Natural killer cell (primary cell): ENCODE data around the gene BCAS3. TPM values are rescaled to one million over a fixed set of nuclear protein-coding genes. Genes with fewer than 3 reads are reported as not detected.

Experiments used
- ATAC-seq, 3 donors: fragments of 150-1000 bp in 2 of 3; fragments of 200-7000 bp in 1 of 3; cut with Tn5 transposase; 1 replicate in 1 of 3; 2 replicates in 2 of 3; pipeline ENCODE4 v1.10.0; 2021; ENCODE audit warnings: mild to moderate bottlenecking in 2 of 3, moderate library complexity in 2 of 3
- DNase-seq, 2 donors: peaks; one replicate each; pipeline versions ENCODE4 v3.0.0 to v3.0.0-alpha.2; 2013 to 2021; ENCODE audit warnings: mixed read lengths in 1 of 2
- H3K27ac ChIP-seq: one replicate; pipeline ENCODE4 v1.5.1; 2013; ENCODE audit warnings: mild to moderate bottlenecking, low read length
- H3K27me3 ChIP-seq: one replicate; pipeline ENCODE4 v1.6.1; 2013; ENCODE audit warnings: low read length; ENCODE audit not compliant: control insufficient read depth, insufficient read depth
- H3K36me3 ChIP-seq: one replicate; pipeline ENCODE4 v1.6.1; 2013; ENCODE audit warnings: low read length; ENCODE audit not compliant: control insufficient read depth, insufficient read depth
- H3K4me1 ChIP-seq: one replicate; pipeline ENCODE4 v1.6.1; 2013; ENCODE audit warnings: low read length; ENCODE audit not compliant: control insufficient read depth, insufficient read depth
- H3K4me3 ChIP-seq: one replicate; pipeline ENCODE4 v1.5.1; 2013; ENCODE audit warnings: low read length
- H3K9me3 ChIP-seq: one replicate; pipeline ENCODE4 v1.6.1; 2013; ENCODE audit warnings: low read length; ENCODE audit not compliant: control insufficient read depth, insufficient read depth
- H3K27ac Mint-ChIP-seq, 2 donors: one replicate each; pipeline ENCODE4 v1.8.0; 2022; ENCODE audit warnings: mild to moderate bottlenecking in 2 of 2, mixed read lengths in 2 of 2, moderate library complexity in 1 of 2
- H3K27me3 Mint-ChIP-seq, 2 donors: one replicate each; pipeline ENCODE4 v1.8.0; 2022; ENCODE audit warnings: low read depth in 2 of 2, mixed read lengths in 2 of 2
- H3K36me3 Mint-ChIP-seq: one replicate; pipeline ENCODE4 v1.8.0; 2022; ENCODE audit warnings: mixed read lengths
- H3K4me1 Mint-ChIP-seq, 2 donors: one replicate each; pipeline ENCODE4 v1.8.0; 2022; ENCODE audit warnings: mixed read lengths in 2 of 2
- H3K4me3 Mint-ChIP-seq: one replicate; pipeline ENCODE4 v1.8.0; 2022; ENCODE audit warnings: mild to moderate bottlenecking, moderate library complexity, mixed read lengths
- H3K9me3 Mint-ChIP-seq, 2 donors: one replicate each; pipeline ENCODE4 v1.8.0; 2022; ENCODE audit warnings: mixed read lengths in 2 of 2
- CTCF ChIP-seq: fragments of 200-600 bp; IDR thresholded peaks from one replicate; pipeline ENCODE4 v1.8.0; 2022; ENCODE audit warnings: antibody characterized with exemption
- WGBS: methylation state at CpG from one replicate; pipeline ENCODE4 v1.1.7; 2013; ENCODE audit warnings: missing lambda C conversion rate; ENCODE audit not compliant: insufficient coverage; 5-methylcytosine and 5-hydroxymethylcytosine counted together
- intact Hi-C: fragments of 100-400 bp; cut with micrococcal nuclease; formaldehyde crosslinking; loops from one replicate; pipeline ENCODE4 v1.14.2; 2022
- total RNA-seq, 4 donors: library from RNA; stranded (reverse); fragments of 120-200 nt in 1 of 4; gene quantifications; one replicate each; pipeline versions ENCODE4 v1.2.3 to v1.2.4, GENCODE V29; 2013 to 2022

The BCAS3 gene
- total RNA-seq, 3 donors from 2014 or later (not counting 1 experiment from before 2014, with no cell fraction given): 60.5 to 87.8 (median 72.0) TPM

GRCh38 chr17:61325382-61326073, 647.9 kb downstream of the BCAS3 start:
- Histone ChIP-seq H3K27me3 (no peaks in the 10 kb centered on the region), H3K27ac (no peak overlapping the region), H3K4me1 (no peaks in the 10 kb centered on the region), H3K4me3 (no peak overlapping the region), H3K36me3 (no peaks in the 10 kb centered on the region), H3K9me3 (no peaks in the 10 kb centered on the region)
- WGBS: 92% methylated on average over 2 of the region's 6 CpGs
- intact Hi-C loops: no loop called here
- no peak for TF ChIP-seq CTCF
- Mint-ChIP-seq H3K27me3 (no peaks in the 10 kb centered on the region), H3K4me3 (no peak overlapping the region), H3K4me1 (peaks cover 0 to 5% of the 10 kb centered on the region in 2 donors), H3K27ac (no peak overlapping the region), H3K36me3 (no peaks in the 10 kb centered on the region), H3K9me3 (no peaks in the 10 kb centered on the region)
- no peak for DNase-seq
- no peak for ATAC-seq

- DNase-seq (no peak), ATAC-seq (no peak)
- H3K4me1 Mint-ChIP-seq: peaks cover 0 to 5% of the 10 kb centered on the region in 2 donors
- no peak overlapping the region for H3K4me3 Mint-ChIP-seq
- no peak overlapping the region for H3K27ac ChIP-seq
- no peak overlapping the region for H3K4me3 ChIP-seq
- no peaks in the 10 kb centered on the region for H3K36me3 Mint-ChIP-seq
- H3K4me1 ChIP-seq: no peaks in the 10 kb centered on the region
- intact Hi-C loops: no loop called here
- H3K36me3 ChIP-seq: no peaks in the 10 kb centered on the region
- no peaks in the 10 kb centered on the region for H3K9me3 Mint-ChIP-seq
- H3K27me3 Mint-ChIP-seq: no peaks in the 10 kb centered on the region
- H3K27ac Mint-ChIP-seq: no peak overlapping the region
- no peak for TF ChIP-seq CTCF
- 90% methylated on average over 3 of the region's 3 CpGs for WGBS
- H3K9me3 ChIP-seq: no peaks in the 10 kb centered on the region
- H3K27me3 ChIP-seq: no peaks in the 10 kb centered on the region
These were observed 648.7 kb downstream of the BCAS3 start for GRCh38 chr17:61326330-61326729.

GRCh38 chr17:61328351-61328750, 650.7 kb downstream of the BCAS3 start:
- H3K36me3 Mint-ChIP-seq: no peaks in the 10 kb centered on the region
- intact Hi-C loops: no loop called here

More at GRCh38 chr17:61328351-61328750, 650.7 kb downstream of the BCAS3 start:
- H3K36me3 ChIP-seq: no peaks in the 10 kb centered on the region
- no peak for TF ChIP-seq CTCF
- Mint-ChIP-seq H3K27ac (no peak overlapping the region), H3K4me1 (no peaks in the 10 kb centered on the region), H3K4me3 (no peak overlapping the region), H3K9me3 (no peaks in the 10 kb centered on the region), H3K27me3 (no peaks in the 10 kb centered on the region)
- ATAC-seq: no peak
- no peaks in the 10 kb centered on the region for H3K9me3 ChIP-seq
- 97% methylated on average over 6 of the region's 6 CpGs for WGBS
- H3K27me3 ChIP-seq: no peaks in the 10 kb centered on the region
- no peaks in the 10 kb centered on the region for H3K4me1 ChIP-seq
- H3K27ac ChIP-seq: no peak overlapping the region
- H3K4me3 ChIP-seq: no peak overlapping the region
- DNase-seq: no peak
